Gastrocnemius medialis (tissue), 4 donors: ENCODE data around the gene RNASEH2A.

Source experiments
- CTCF ChIP-seq, 5 experiments: fragments of 450-650 bp in 3 of 5; fragments of 200-600 bp in 2 of 5; sonication (generic) in 2 of 5; IDR thresholded peaks in 4 of 5; conservative IDR thresholded peaks in 1 of 5; 1 replicate in 4 of 5; 2 replicates in 1 of 5; pipeline ENCODE4 v1.5.1; 2016 to 2019; ENCODE audit warnings: antibody characterized with exemption in 5 of 5, mild to moderate bottlenecking in 3 of 5, moderate library complexity in 3 of 5
- POLR2A ChIP-seq, 2 donors: fragments of 450-650 bp; IDR thresholded peaks; one replicate each; pipeline ENCODE4 v1.6.1; 2017; ENCODE audit warnings: antibody characterized with exemption in 2 of 2, mild to moderate bottlenecking in 2 of 2, moderate library complexity in 2 of 2

DNA sequence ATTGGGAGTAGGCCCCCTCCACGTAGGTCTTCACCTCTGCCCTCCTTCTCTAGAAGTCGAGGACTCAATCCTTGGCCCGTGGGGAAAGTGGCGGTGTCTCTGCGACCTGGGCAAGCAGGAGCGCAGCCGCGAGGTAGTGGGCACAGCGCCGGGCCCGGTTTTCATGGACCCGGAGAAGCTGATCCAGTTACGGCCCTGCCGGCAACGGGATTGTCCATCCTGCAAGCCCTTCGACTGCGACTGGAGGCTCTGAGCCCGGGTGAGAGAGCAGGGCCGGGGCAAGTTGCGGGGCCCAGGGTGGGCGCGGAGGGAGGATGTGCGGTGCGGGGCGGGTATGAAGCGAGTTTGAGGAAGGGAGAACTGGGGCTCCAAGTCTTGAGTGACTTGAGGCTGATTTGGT lies 2.3 kb upstream of the RNASEH2A start:
- no peak for TF ChIP-seq CTCF (IDR thresholded peaks at IDR 0.05 in 4 of 5, conservative IDR thresholded peaks at IDR 0.05 in 1 of 5)
- no peak for TF ChIP-seq POLR2A (IDR thresholded peaks at IDR 0.05)
